Stimulated activated naive CD8-positive, alpha-beta T cell treated with anti-CD3 and anti-CD28 coated beads, Interleukin-15, Interleukin-2, amounts not matched to agents 100 ng/mL and 50 ng/mL, for 24 hours (primary cell): ENCODE data around the gene SEMA4C.

ENCODE experiments used
- H3K27ac Mint-ChIP-seq: one replicate; pipeline ENCODE4 v1.8.0; 2021; ENCODE audit warnings: mild to moderate bottlenecking, mixed read lengths
- H3K27me3 Mint-ChIP-seq: one replicate; pipeline ENCODE4 v1.8.0; 2021; ENCODE audit warnings: mixed read lengths
- H3K36me3 Mint-ChIP-seq: one replicate; pipeline ENCODE4 v1.8.0; 2021; ENCODE audit warnings: low read depth, mixed read lengths
- H3K4me1 Mint-ChIP-seq: one replicate; pipeline ENCODE4 v1.8.0; 2021; ENCODE audit warnings: low read depth, mixed read lengths
- H3K4me3 Mint-ChIP-seq: one replicate; pipeline ENCODE4 v1.8.0; 2021; ENCODE audit warnings: mild to moderate bottlenecking, mixed read lengths
- H3K9me3 Mint-ChIP-seq: one replicate; pipeline ENCODE4 v1.8.0; 2021; ENCODE audit warnings: mixed read lengths

SEMA4C gene

DNA sequence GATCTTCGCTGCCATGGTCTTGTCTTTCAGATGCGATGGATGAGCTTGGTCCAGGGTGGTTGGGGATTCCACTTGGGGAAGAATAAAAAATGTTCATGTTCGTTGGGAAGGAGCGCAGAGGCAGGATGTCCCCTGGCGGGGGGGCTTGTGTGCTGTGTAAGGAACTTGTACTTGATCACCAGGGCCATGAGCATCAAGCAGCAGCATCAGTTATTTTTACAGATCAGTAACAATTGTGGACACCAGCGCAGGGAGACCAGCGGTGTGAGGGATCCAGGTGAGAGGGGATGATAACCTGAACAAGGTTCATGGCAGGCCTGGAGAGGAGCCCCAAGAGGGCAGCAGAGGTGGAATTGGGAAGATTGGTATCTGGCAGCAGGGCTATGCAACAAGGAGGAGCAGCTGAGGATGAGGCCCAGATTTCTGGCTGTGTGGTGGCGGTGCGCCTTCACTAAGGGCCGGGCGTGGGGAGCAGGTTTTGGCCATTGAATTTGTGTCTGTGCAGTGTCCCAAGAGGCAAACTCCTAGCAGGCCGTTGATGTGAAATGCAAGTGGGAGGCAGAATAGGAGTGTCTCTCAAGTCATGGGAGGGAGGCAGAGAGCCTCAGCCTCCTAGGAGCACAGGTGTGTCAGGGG is 49.9 kb downstream of the SEMA4C start:
- Mint-ChIP-seq H3K36me3 (peaks cover 25% of the 10 kb centered on the region), H3K27me3 (no peaks in the 10 kb centered on the region), H3K4me1 (peaks cover 54% of the 10 kb centered on the region), H3K4me3 (no peak overlapping the region), H3K27ac (peak overlapping the region; percentile 27), H3K9me3 (no peaks in the 10 kb centered on the region)

DNA sequence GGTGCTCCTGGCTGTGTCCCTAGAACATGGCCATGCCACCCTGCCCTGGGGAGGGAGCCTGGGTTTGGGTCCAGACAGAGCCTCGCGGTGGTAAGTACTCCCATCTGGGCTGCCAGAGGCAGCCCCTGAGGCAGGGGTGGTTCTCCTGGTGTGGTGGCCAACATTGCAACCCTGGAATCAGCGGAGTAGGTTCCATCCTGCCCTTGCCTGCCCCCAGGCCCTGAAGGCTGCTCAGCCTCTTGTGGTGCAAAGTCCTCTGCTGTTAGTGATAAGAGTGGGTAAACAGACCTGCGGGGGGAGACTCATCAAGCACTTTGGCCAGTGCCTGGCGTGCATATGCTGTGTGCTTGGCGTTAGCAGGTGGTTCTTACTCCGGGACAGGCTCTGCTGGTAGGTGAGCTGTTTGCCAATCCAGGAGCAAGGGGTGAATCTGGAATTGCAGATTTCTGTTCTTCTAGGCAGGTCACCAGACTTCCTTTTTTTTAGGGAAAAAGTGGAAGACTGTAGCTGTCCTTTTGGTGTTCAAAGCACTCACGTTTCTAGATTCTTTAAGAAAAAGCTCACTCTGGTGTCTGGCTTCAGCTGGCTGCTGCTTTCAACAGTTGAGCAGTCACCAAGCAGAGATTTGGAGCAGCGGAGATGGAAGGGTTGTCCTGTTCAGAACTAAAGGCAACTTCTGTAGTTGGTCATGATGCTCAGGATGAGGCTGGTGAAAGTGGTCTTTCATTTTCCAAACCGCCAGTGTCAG is 50.6 kb downstream of the SEMA4C start:
- Mint-ChIP-seq H3K27ac (no peak overlapping the region), H3K36me3 (peaks cover 22% of the 10 kb centered on the region), H3K4me1 (peaks cover 56% of the 10 kb centered on the region), H3K27me3 (no peaks in the 10 kb centered on the region), H3K9me3 (no peaks in the 10 kb centered on the region), H3K4me3 (peak overlapping the region; percentile 85)

DNA sequence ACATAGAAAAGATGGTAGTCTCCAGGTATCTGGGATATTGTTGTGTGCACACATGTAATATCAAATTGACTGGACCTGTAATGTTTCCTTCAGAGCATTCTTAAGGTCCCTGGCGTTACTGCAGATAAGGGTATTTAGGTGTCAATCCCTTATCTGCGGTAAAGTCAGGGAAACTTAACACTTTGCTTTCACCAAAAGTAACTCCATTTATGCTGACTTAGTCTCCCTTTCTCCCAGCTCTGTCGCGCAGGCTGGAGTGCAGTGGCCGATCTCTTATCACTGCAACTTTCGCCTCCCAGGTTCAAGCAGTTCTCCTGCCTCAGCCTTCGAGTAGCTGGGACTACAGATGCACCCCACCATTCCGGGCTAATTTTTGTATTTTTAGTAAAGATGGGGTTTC is 52.0 kb downstream of the SEMA4C start:
- no peak overlapping the region for H3K27ac Mint-ChIP-seq
- H3K4me1 Mint-ChIP-seq, result peaks cover 56% of the 10 kb centered on the region
- no peaks in the 10 kb centered on the region for H3K9me3 Mint-ChIP-seq
- peaks cover 22% of the 10 kb centered on the region for H3K36me3 Mint-ChIP-seq
- H3K4me3 Mint-ChIP-seq, result peak overlapping the region; percentile 85
- H3K27me3 Mint-ChIP-seq, result no peaks in the 10 kb centered on the region

DNA sequence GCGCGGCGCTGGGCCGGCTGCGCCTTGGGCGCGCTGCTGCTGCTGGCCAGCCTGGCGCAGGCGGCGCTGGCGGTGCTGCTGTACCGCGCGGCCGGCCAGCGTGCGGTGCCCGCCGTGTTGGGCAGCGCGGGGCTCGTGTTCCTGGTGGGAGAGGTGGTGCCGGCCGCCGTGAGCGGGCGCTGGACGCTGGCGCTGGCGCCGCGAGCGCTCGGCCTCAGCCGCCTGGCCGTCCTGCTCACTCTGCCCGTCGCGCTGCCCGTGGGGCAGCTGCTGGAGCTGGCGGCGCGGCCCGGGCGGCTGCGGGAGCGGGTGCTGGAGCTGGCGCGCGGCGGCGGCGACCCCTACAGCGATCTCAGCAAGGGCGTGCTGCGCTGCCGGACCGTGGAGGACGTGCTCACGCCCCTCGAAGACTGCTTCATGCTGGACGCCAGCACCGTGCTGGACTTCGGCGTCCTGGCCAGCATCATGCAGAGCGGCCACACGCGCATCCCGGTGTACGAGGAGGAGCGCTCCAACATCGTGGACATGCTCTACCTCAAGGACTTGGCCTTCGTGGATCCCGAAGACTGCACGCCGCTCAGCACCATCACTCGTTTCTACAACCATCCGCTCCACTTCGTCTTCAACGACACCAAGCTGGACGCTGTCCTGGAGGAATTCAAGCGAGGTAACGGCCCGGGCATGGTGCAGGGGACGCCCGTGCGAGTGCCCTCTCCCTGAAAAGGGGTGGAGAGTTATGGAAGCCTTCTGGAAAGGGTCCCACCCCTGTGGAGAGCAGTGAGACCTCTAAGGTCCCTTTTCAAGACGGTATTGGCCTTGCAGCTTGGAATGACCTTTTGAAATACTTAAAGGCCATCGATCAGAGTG is 52.8 kb downstream of the SEMA4C start:
- Mint-ChIP-seq H3K27ac (no peak overlapping the region), H3K4me1 (peaks cover 56% of the 10 kb centered on the region), H3K27me3 (no peaks in the 10 kb centered on the region), H3K4me3 (peak overlapping the region; percentile 85), H3K9me3 (no peaks in the 10 kb centered on the region), H3K36me3 (peaks cover 22% of the 10 kb centered on the region)

DNA sequence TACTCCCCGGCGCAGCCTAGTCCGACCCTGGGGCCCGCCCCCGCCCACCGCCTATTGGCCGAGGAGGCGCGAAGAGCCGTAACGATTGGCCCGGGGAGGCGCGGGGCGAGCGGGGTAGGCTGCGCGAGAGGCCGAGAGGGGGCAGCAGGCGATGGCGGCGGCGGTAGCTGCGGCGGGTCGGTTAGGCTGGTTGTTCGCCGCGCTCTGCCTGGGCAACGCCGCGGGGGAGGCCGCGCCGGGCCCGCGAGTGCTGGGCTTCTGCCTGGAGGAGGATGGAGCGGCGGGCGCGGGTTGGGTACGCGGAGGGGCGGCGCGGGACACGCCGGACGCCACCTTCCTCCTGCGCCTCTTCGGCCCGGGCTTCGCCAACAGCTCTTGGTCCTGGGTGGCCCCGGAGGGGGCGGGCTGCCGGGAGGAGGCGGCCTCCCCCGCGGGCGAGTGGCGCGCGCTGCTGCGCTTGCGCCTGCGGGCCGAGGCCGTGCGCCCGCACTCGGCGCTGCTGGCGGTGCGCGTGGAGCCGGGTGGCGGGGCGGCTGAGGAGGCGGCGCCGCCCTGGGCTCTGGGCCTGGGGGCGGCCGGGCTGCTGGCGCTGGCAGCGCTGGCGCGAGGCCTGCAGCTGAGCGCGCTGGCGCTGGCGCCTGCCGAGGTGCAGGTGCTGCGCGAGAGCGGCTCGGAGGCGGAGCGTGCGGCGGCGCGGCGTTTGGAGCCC is 53.6 kb downstream of the SEMA4C start, which contains the start of gene CNNM3:
TSS of gene CNNM3 (plus strand) at position 142 of the 709 bp plus-strand sequence. CDS start at position 152, 10 bp downstream.
- Mint-ChIP-seq H3K9me3 (no peaks in the 10 kb centered on the region), H3K36me3 (peaks cover 19% of the 10 kb centered on the region), H3K4me1 (peaks cover 51% of the 10 kb centered on the region), H3K4me3 (peak within 1 kb of the TSS; percentile 86), H3K27me3 (no peaks in the 10 kb centered on the region), H3K27ac (peak within 1 kb of the TSS; percentile 55)

DNA sequence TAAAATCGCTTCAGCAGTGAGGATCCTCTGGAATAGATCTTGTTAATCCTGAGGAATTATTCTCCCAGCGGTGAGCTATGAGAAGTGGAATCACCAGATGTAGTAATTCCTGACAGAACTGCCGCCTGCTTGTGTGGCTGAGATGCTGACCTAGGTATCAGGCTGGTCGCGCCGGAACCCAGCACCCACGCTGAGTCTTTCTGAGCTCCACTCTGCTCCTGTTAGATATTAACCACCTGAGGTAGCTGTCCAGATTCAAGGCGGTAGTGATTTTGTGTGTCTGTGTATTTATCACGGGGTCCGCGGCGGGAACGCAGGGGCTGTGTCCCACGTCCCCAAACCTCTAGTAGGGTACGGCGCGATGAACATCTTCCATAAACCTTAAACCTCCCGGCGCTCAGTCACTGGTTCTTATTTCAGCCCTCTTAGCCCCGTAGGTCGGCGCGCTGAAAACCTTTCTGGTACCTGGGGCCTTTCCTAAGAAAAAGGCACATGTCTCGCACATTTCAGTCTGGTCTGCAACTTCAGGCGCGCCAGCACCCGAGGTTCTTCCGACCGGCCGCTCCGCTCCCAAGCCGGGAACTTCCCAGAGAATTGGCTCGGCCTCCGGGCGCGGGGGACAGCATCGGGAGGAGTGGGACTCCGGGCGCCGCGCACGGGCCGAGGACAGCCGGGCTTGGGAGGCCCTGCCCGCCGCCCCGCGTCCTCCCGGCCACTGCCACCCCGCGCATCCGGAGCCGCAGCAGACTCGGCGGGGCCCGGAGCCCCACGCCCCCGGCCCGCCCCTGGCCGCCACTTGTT is 54.4 kb downstream of the SEMA4C start:
- H3K4me1 Mint-ChIP-seq, result peaks cover 44% of the 10 kb centered on the region

DNA sequence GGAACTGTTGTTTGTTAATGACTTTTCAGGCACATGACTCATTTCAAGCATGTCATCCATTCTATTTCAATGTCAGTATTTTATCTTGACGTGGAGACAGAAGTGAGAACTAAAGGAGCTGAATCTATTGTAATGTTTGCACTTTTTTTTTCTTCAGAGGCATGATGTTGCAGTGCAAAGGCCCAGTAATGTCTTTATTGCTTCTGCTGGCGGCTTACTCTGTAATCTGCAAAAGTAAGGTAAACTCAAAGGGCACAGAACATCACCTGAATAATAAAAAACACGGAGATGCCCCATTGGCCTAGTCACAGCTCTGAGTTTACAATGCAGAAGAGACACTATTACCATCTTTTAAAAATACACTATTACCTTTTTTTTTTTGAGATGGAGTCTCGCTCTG is 56.2 kb downstream of the SEMA4C start:
- Mint-ChIP-seq H3K4me1 (peaks cover 25% of the 10 kb centered on the region), H3K4me3 (no peak overlapping the region), H3K27ac (no peak overlapping the region), H3K9me3 (no peaks in the 10 kb centered on the region), H3K36me3 (peaks cover 8% of the 10 kb centered on the region), H3K27me3 (no peaks in the 10 kb centered on the region)

More for the DNA sequence above, 54.4 kb downstream of the SEMA4C start:
- no peaks in the 10 kb centered on the region for H3K9me3 Mint-ChIP-seq
- H3K27me3 Mint-ChIP-seq, result no peaks in the 10 kb centered on the region
- H3K36me3 Mint-ChIP-seq, result peaks cover 17% of the 10 kb centered on the region
- H3K4me3 Mint-ChIP-seq, result peak overlapping the region; percentile 86
- H3K27ac Mint-ChIP-seq, result peak overlapping the region; percentile 55

DNA sequence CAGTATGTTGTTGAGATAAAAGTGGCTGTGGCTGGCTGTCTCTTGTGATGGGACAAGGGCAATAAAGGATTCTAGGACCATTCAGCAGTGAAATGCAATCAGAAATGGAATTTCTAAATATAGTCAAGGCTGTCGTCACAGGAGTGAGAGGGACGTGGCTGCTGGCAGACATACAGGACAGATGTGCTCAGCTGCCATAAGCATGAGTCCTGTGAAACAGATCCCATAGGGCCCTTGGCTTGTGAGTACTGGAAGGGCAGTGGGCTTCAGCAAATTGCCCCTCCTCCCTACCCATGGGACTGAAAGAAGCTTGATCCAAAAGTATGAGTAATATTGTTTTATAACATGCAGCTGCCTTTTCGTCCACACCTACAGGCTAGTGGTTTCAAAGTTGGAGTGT is 58.0 kb downstream of the SEMA4C start:
- Mint-ChIP-seq H3K4me1 (peaks cover 9% of the 10 kb centered on the region), H3K36me3 (peaks cover 4% of the 10 kb centered on the region), H3K27ac (no peak overlapping the region), H3K4me3 (no peak overlapping the region), H3K27me3 (no peaks in the 10 kb centered on the region), H3K9me3 (no peaks in the 10 kb centered on the region)

DNA sequence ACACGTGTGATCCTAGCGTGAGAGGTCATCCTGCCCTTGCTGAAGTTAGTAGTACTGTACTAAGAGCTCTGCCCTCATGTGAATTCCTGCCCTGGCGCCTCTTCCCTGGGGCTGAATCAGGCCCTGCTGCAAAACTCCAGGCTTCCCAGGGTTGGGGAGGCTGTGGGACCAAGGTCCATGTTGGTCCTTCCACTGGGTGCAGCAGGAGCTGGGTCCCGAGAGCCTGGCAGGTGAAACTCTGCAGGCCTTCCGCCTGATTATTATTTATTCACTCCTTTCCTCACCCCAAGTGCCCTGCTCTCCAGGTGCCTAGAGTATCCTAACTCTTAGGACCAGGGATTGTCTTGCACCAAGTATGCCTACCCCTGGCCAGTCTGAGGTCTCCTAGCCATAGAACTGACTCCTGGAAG is 59.1 kb downstream of the SEMA4C start:
- H3K36me3 Mint-ChIP-seq, result peaks cover 4% of the 10 kb centered on the region
- no peaks in the 10 kb centered on the region for H3K27me3 Mint-ChIP-seq
- peaks cover 18% of the 10 kb centered on the region for H3K4me1 Mint-ChIP-seq
- no peak overlapping the region for H3K4me3 Mint-ChIP-seq
- H3K27ac Mint-ChIP-seq, result no peak overlapping the region
- no peaks in the 10 kb centered on the region for H3K9me3 Mint-ChIP-seq

DNA sequence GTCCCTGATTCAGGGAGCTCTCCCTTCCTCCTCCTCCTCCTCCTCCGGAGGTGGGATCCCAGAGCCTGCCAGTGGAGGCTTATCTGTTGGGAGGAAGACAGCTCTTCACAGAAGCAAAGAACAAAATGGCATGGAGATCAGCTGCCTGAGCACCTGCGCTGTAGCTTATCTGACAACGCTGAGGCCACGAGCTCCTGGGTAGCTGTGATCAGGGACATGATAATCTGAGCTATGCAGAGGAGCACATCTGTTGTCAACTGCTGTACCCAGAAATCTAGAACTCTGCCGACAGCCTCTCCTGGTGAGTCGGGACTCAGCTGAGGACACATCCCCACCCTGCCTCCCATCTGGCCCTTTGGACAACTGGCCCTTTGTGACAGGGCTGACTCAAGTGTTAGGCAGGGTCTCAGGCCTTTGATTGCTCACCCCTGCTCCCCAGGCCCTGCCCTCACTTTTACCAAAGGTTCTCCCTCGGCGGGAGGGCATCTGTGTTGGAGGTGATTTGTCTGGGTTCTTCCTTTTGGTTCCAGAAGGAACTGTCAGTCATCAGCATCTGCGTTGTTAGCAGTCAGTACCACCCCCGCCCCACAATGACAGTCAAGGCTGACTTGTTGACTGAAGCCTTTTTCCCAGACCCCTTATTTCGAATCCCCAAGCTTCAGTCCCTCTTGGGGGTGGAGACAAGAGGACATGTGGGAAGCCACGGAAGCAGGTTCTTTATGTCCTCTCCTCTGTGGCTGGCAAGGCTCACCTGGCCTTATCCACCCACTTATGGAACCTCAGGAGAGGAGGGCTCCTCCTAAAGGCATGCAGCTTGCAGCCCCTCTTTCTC is 59.7 kb downstream of the SEMA4C start:
- no peaks in the 10 kb centered on the region for H3K9me3 Mint-ChIP-seq
- peaks cover 4% of the 10 kb centered on the region for H3K36me3 Mint-ChIP-seq
- H3K27ac Mint-ChIP-seq, result no peak overlapping the region
- no peaks in the 10 kb centered on the region for H3K27me3 Mint-ChIP-seq
- H3K4me1 Mint-ChIP-seq, result peaks cover 14% of the 10 kb centered on the region
- H3K4me3 Mint-ChIP-seq, result no peak overlapping the region
